ENCODE results near the gene SCART1.
"Not testable (repeated sequence)": the region's sequence is repeated elsewhere in the genome, so short reads cannot be mapped to it uniquely, and the experiment has no call there.

Gene SCART1

GRCh38 chr10:133474027-133474426 lies 20.3 kb downstream of the SCART1 start:
- no peak for DNase-seq (ENCODE audit: low read depth in 2 of 2)

GRCh38 chr10:133474665-133475424 lies 21.1 kb downstream of the SCART1 start:
- DNase-seq (ENCODE audit: low read depth in 2 of 2) = no peak

- DNase-seq (ENCODE audit: low read depth in 2 of 2) = peak in 1 of 2 donors; percentile 15
Observed at GRCh38 chr10:133475425-133475734, 21.6 kb downstream of the SCART1 start.

- DNase-seq (ENCODE audit: low read depth in 2 of 2) = no peak
Observed at GRCh38 chr10:133475821-133476640, 22.3 kb downstream of the SCART1 start.

DNA sequence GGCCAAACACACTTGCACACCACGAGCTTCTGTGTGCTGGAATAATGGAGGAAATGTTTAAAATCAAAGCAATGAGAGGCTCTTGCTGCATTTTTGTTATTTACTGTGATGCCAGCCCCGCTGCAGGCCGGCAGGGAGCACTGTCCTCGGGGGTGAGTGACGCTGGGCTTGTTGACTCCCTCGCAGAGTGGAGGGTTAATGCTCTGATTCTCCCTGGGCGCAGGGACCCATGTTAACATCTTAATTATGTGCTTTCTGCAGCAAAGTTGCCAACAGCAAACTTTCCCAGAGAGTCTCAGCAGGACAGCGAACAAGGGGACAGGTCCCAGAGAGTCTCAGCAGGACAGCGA lies 22.9 kb downstream of the SCART1 start:
- DNase-seq (ENCODE audit: low read depth in 2 of 2) = no peak

DNA sequence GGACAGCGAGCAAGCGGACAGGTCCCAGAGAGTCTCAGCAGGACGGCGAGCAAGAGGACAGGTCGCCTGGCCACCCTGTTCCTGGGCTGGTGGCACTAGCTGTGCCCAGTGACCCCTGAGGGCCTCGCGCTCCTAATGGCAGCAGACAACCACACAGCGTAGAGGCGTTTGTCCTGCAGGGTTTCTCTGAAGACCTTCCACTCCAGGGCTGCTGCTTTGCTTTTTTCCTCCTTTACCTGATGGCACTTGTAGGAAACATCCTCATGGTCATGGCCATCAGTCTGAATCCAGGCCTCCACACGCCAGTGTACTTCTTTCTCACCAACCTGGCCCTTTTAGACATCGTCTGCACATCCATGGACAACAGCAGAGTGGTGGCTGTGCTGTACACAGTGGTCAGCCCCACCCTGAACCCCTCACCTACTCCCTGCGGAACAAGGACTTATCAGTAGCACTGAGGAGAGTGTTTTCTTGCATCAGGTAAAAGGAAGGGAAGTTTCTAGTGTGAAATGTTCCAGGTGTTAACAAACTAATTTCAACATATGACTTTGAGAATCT lies 27.4 kb downstream of the SCART1 start:
- no peak for DNase-seq (ENCODE audit: low read depth in 2 of 2)

DNA sequence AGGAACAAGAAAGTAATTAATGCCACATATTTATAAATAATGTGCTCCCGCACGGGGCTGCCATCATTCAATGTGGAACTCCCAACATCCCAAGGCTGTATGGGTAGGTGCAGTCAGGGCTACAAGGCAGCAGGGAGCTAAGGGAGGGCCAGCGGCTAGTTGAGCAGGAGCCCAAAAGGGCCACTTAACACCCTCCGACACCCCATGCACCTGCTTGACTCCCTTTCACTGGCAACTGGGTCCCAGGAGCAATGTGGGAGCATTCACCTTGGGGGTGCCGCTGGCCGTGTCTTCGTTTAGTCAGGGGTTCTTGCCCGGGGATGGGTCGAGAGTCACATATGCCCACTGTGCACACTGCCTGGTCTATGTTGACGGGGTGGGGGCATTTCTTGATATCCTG lies 27.9 kb downstream of the SCART1 start:
- DNase-seq (ENCODE audit: low read depth in 2 of 2) = no peak

DNA sequence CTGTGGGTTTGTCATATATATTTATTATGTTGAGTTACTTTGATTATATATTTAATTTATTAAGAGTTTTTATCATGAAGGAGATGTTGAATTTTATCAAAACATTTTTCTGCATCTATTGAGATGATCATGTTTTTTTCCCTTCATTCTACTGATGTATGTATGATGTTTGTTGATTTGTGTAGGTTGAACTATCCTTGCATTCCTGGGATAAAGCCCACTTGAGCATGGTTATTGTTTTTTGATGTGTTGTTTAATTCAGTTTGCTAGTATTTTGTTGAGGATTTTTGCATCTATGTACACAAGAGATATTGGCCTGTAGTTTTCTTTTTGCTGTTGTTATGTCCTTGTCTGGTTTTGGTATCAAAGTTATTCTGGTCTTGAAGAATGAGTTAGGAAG lies 31.1 kb downstream of the SCART1 start:
- no peak for DNase-seq (ENCODE audit: low read depth in 2 of 2)

- DNase-seq (ENCODE audit: low read depth in 2 of 2) = no peak
Observed at GRCh38 chr10:133487085-133487484, 33.3 kb downstream of the SCART1 start.

- no peak for DNase-seq (ENCODE audit: low read depth in 2 of 2)
Observed at GRCh38 chr10:133488354-133488753, 34.6 kb downstream of the SCART1 start.

DNA sequence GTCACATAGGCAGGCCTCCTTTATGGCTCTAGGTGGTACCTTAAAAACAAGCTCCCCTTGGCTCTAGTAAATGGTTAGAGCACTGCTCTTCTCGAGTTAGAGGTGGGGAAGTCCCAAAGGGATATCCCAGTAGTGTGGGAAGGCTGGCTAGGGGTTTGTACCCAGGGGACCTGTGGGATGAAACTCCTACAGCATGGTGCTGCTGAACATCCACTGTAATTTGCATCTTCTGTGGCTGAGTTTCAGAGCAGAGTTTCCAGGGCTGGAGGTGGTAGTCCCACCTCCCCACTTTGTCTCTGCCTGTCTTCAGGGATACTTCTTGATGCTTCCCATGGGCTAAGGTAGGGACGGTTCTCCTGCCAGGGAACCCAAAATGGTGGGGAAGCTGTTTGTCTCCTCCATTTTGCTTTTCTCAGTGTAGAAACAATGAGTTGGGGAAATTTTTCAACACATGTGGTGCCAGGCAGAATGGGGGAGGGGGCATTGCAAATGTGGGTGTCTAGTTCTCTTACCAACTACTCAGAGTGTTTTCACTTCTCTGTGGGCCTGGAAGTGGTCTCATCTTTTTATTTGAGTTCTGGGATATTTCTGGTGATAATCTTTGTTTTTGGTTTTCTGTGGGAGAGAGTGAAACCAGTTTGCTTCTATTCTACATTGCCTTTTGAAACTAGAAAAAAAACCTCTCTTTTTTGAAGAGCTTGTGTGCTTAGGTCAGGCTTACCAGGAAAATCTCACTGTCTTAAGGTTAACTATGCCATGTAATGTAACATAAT lies 36.3 kb downstream of the SCART1 start:
- DNase-seq (ENCODE audit: low read depth in 2 of 2) = no peak

DNA sequence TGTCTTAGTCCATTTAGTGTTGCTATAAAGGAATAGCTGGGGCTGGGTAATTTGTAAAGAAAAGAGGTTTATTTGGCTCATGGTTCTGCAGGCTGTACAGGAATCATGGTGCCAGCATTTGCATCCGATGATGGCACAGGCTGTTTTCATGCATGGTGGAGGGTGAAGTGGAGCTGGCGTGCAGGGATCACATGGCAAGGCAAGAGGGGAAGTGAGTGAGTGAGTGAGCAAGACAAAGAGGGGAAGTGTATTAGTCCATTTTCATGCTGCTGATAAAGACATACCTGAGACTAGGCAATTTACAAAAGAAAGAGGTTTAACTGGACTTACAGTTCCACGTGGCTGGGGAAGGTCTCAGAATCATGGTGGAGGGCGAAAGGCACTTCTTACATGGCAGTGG lies 39.8 kb downstream of the SCART1 start:
- DNase-seq (ENCODE audit: low read depth in 2 of 2) = not testable (repeated sequence)

DNA sequence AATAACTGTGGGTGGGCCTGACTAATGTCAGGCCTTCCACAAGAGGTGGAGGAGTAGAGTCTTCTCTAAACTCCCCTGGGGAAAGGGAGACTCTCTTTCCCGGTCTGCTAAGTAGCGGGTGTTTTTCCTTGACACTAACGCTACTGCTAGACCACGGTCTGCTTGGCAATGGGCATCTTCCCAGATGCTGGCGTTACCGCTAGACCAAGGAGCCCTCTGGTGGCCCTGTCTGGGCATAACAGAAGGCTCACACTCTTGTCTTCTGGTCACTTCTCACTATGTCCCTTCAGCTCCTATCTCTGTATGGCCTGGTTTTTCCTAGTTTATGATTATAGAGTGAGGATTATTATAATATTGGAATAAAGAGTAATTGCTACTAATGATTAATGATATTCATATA lies 43.6 kb downstream of the SCART1 start:
- not testable (repeated sequence) for DNase-seq (ENCODE audit: low read depth in 2 of 2)

DNA sequence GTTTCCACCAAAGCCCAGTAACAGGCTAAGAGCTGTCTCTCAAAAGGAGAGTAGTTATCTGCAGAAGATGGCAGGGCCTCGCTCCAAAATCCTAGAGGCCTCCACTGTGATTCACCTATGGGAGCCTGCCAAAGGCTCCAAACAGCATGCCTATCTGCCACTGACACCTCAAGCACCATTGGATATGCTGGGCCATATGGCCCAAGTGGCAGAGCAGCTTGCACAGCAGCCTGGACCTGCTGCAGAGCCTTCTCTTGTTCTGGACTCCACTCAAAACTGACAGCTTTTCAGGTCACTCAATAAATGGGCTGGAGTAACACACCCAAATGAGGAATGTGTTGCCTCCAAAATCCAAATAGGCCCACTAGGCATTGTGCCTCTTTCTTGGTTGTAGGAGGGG lies 45.4 kb downstream of the SCART1 start:
- DNase-seq (ENCODE audit: low read depth in 2 of 2) = not testable (repeated sequence)

DNA sequence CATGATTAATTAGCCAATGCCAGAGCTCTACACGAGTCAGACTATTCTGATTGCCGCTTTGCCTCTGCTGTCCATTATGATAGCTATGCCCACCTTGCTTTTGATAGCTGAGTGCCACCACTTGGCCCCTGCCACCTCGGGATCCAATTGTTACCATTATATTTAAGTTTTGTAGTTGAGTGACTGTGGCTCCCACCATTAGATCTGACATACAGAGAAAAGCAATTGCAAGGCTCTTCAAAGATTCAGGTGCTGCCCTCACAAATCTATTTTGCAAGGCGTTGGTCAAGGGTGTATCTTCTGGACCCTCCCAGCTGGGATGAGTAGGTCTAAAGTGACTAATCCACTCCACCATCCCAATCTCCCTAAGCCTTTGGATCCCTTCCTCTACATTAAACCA lies 47.2 kb downstream of the SCART1 start:
- not testable (repeated sequence) for DNase-seq (ENCODE audit: low read depth in 2 of 2)

DNA sequence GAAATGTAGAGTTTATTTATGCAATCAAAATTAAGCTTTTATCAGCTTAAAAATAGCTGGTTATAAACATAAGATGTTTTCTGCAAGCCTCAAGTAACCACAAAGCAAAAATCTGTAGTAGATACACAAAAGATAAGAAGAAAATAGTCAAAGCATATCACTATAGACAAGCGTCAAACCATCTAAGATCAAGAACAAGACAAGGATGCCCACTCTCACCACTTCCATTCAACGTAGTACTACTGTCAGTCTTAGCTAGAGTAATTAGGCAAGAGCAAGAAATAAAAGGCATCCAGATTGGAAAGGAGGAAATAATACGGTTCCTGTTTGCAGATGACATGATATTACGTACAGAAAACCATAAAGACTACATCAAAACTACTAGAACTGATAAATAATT lies 56.0 kb downstream of the SCART1 start:
- DNase-seq (ENCODE audit: low read depth in 2 of 2) = no peak

DNA sequence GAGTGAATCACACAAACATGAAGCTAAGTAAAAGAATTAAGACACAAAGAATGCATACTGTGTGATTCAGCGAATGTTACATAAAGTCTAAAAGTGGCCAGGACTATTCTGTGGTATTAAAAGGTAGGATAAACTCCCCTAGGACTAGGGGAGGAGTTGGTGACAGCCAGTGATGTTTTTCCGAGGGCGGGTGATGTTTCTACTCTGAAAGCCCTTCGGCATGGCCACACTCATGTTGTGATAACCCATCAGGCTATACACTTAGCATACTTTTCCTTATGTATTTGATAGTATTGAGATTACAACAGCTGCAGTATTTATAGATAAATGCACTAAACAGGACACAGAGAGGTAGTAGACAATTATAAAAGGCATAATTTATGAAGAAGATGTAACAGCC lies 57.7 kb downstream of the SCART1 start:
- DNase-seq (ENCODE audit: low read depth in 2 of 2) = no peak

GRCh38 chr10:133511907-133512528 lies 58.3 kb downstream of the SCART1 start:
- DNase-seq (ENCODE audit: low read depth in 2 of 2) = no peak

GRCh38 chr10:133515471-133515870 lies 61.7 kb downstream of the SCART1 start:
- DNase-seq (ENCODE audit: low read depth in 2 of 2) = no peak

- no peak for DNase-seq (ENCODE audit: low read depth in 2 of 2)
Observed at GRCh38 chr10:133516057-133516456, 62.3 kb downstream of the SCART1 start.

DNA sequence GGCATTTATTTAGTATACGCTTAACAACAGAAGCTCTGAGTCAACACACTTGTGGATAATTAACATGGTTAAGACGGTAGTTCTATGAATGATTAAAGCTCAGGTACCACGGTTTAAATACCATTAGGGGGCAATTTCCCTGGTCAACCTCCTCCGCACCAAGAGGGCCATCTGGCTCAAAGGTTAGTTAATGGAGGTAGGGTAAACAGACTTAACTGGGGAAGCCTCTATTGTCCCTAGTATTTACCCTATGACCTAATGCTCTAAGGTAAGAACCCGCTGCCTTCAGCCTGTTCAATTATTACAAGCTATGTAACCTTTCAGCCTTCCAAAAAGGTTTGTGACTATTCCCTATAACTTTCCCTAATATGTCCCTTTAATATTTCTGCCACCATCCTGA lies 64.8 kb downstream of the SCART1 start:
- DNase-seq (ENCODE audit: low read depth in 2 of 2) = not testable (repeated sequence)

All from stimulated activated CD8-positive, alpha-beta memory T cell treated with anti-CD3 and anti-CD28 coated beads, Interleukin-2, amount 100 ng/mL, for 1 hour (primary cell).